Endothelial cell of umbilical vein (primary cell): Measurements from ENCODE around the gene SART1. TPM values are rescaled to one million over a fixed set of nuclear protein-coding genes. Genes with fewer than 3 reads are reported as not detected.
"Not testable (repeated sequence)": the region's sequence is repeated elsewhere in the genome, so short reads cannot be mapped to it uniquely, and the experiment has no call there.

Experiments used
- BruUV-seq: library from RNA; stranded (reverse); fragments of 400-500 nt; replicated peaks from 2 replicates; lab custom pipeline; 2021; lab: Mats Ljungman, UMichigan
- CTCF ChIA-PET: fragments of 300-600, 350-600 bp; sonication (Branson Sonifier 250); formaldehyde crosslinking; loops from one replicate; lab custom pipeline; 2021; ENCODE audit warnings: antibody characterized with exemption, inconsistent platforms; lab: Charles Lee
- POLR2A ChIA-PET: fragments of 300-600, 350-600 bp; sonication (Branson Sonifier 250); formaldehyde crosslinking; loops from one replicate; lab custom pipeline; 2021; ENCODE audit warnings: antibody characterized with exemption, inconsistent platforms; lab: Charles Lee
- DNase-seq: peaks from one replicate; pipeline ENCODE4 v3.0.0-alpha.2; 2011; ENCODE audit warnings: low read depth, low spot score
- FAIRE-seq: peaks from 2 replicates; lab custom pipeline; 2011; peaks lifted over from hg19 to GRCh38; lab: Jason Lieb, UNC
- H2AFZ ChIP-seq: 2 replicates; pipeline ENCODE4 v1.6.0; 2012; ENCODE audit warnings: low read depth, low read length, control low read depth, inconsistent platforms
- H3K27ac ChIP-seq: 2 replicates; pipeline ENCODE4 v1.5.1; 2011; ENCODE audit warnings: low read depth, mild to moderate bottlenecking, control low read depth, low read length, moderate library complexity; ENCODE audit not compliant: insufficient read depth
- H3K27me3 ChIP-seq, 2 experiments: 2 replicates each; pipeline versions ENCODE4 v1.6.0 to v1.6.1; 2011; ENCODE audit warnings: low read length in 2 of 2, mixed read lengths in 1 of 2; ENCODE audit not compliant: control insufficient read depth in 2 of 2, insufficient read depth in 2 of 2
- H3K36me3 ChIP-seq, 2 experiments: 2 replicates in 1 of 2; 3 replicates in 1 of 2; pipeline ENCODE4 v1.5.1; 2011; ENCODE audit warnings: low read length in 2 of 2, mild to moderate bottlenecking in 1 of 2, moderate library complexity in 1 of 2; ENCODE audit not compliant: control insufficient read depth in 2 of 2, insufficient read depth in 2 of 2; ENCODE audit errors: extremely low read depth in 1 of 2
- H3K4me1 ChIP-seq: 3 replicates; pipeline ENCODE4 v1.5.1; 2011; ENCODE audit warnings: mild to moderate bottlenecking, low read length; ENCODE audit not compliant: control insufficient read depth, insufficient read depth; ENCODE audit errors: extremely low read depth
- H3K4me2 ChIP-seq: 2 replicates; pipeline ENCODE4 v1.6.1; 2011; ENCODE audit warnings: low read length, control low read depth, mixed read lengths; ENCODE audit not compliant: insufficient read depth
- H3K4me3 ChIP-seq, 3 experiments: fragments of 200-600 bp in 1 of 3; sonication (generic), shearing (Covaris generic) in 1 of 3; replicated peaks in 1 of 3; 2 replicates each; pipeline ENCODE4 v1.5.1; 2011 to 2016; ENCODE audit warnings: control low read depth in 3 of 3, low read length in 3 of 3, mild to moderate bottlenecking in 2 of 3, inconsistent platforms in 1 of 3, low read depth in 1 of 3, moderate library complexity in 1 of 3; ENCODE audit not compliant: insufficient read depth in 1 of 3
- H3K79me2 ChIP-seq: 2 replicates; pipeline ENCODE4 v1.6.0; 2012; ENCODE audit warnings: low read length, inconsistent platforms; ENCODE audit not compliant: control insufficient read depth, insufficient read depth
- H3K9ac ChIP-seq: replicated peaks from 2 replicates; pipeline ENCODE3; 2011; ENCODE audit warnings: low read length, control low read depth; ENCODE audit not compliant: insufficient read depth; ENCODE audit errors: extremely low read depth
- H3K9me1 ChIP-seq: replicated peaks from 3 replicates; pipeline ENCODE4 v1.6.0; 2011; ENCODE audit warnings: mild to moderate bottlenecking, low read length; ENCODE audit not compliant: control insufficient read depth, insufficient read depth; ENCODE audit errors: extremely low read depth
- H3K9me3 ChIP-seq: replicated peaks from 2 replicates; pipeline ENCODE4 v1.5.1; 2012; ENCODE audit warnings: low read length, inconsistent platforms; ENCODE audit not compliant: control insufficient read depth, insufficient read depth
- H4K20me1 ChIP-seq: replicated peaks from 2 replicates; pipeline ENCODE3; 2011; ENCODE audit warnings: mild to moderate bottlenecking, low read length; ENCODE audit not compliant: control insufficient read depth, insufficient read depth; ENCODE audit errors: extremely low read depth
- CTCF ChIP-seq, 2 donors: IDR thresholded peaks; 1 replicate in 1 of 2; 2 replicates in 1 of 2; pipeline ENCODE4 v1.5.1; 2011; ENCODE audit warnings: low read length in 2 of 2, mild to moderate bottlenecking in 2 of 2, moderate library complexity in 2 of 2, control low read depth in 1 of 2, inconsistent platforms in 1 of 2, low read depth in 1 of 2; ENCODE audit not compliant: insufficient read depth in 1 of 2; ENCODE audit errors: extremely low read depth in 1 of 2
- EZH2 ChIP-seq: IDR thresholded peaks from 2 replicates; pipeline ENCODE4 v1.6.1; 2012; ENCODE audit warnings: borderline replicate concordance, low read depth, mild to moderate bottlenecking, moderate library complexity, low read length, inconsistent platforms; ENCODE audit not compliant: severe bottlenecking
- FOS ChIP-seq: IDR thresholded peaks from 2 replicates; pipeline ENCODE4 v1.6.1; 2011; ENCODE audit warnings: mild to moderate bottlenecking, low read length, moderate library complexity, borderline replicate concordance; ENCODE audit not compliant: insufficient read depth
- MAX ChIP-seq: IDR thresholded peaks from 2 replicates; pipeline ENCODE4 v1.6.1; 2011; ENCODE audit not compliant: insufficient read depth, insufficient read length
- MYC ChIP-seq: IDR thresholded peaks from one replicate; pipeline ENCODE4 v1.6.1; 2011; ENCODE audit warnings: mild to moderate bottlenecking, low read depth, low read length
- POLR2AphosphoS5 ChIP-seq: IDR thresholded peaks from 2 replicates; pipeline ENCODE4 v1.6.1; 2012; ENCODE audit warnings: low read depth, mild to moderate bottlenecking, control low read depth, low read length, moderate library complexity; ENCODE audit not compliant: insufficient read depth
- dilution Hi-C: fragments of 300-500 bp; cut with MboI; formaldehyde crosslinking; loops from one replicate; pipeline ENCODE4 v1.15.0; 2019; ENCODE audit warnings: low sequenced_read_pairs; ENCODE audit not compliant: extremely low pct_ligation_motif_present
- intact Hi-C: fragments of 100-400 bp; cut with micrococcal nuclease; formaldehyde crosslinking; loops from one replicate; pipeline ENCODE4 v1.10.0; 2022
- polyA plus RNA-seq, 4 experiments: library from polyadenylated mRNA; depleted of rRNA in 3 of 4; stranded (reverse) in 3 of 4; unstranded in 1 of 4; fragments of >200 nt; gene quantifications; 2 replicates each; pipeline versions ENCODE4 v1.2.1 to v1.2.3, GENCODE V29; 2011 to 2012; ENCODE audit warnings: missing spikeins in 1 of 4
- total RNA-seq: library from RNA; stranded (reverse); gene quantifications from 2 replicates; pipeline ENCODE4 v1.2.3, GENCODE V29; 2021

Gene SART1
- total and polyA plus RNA-seq, 2 donors (not counting 3 experiments of a cell fraction or from before 2014, with no cell fraction given): 21.8 to 62.7 TPM

DNA sequence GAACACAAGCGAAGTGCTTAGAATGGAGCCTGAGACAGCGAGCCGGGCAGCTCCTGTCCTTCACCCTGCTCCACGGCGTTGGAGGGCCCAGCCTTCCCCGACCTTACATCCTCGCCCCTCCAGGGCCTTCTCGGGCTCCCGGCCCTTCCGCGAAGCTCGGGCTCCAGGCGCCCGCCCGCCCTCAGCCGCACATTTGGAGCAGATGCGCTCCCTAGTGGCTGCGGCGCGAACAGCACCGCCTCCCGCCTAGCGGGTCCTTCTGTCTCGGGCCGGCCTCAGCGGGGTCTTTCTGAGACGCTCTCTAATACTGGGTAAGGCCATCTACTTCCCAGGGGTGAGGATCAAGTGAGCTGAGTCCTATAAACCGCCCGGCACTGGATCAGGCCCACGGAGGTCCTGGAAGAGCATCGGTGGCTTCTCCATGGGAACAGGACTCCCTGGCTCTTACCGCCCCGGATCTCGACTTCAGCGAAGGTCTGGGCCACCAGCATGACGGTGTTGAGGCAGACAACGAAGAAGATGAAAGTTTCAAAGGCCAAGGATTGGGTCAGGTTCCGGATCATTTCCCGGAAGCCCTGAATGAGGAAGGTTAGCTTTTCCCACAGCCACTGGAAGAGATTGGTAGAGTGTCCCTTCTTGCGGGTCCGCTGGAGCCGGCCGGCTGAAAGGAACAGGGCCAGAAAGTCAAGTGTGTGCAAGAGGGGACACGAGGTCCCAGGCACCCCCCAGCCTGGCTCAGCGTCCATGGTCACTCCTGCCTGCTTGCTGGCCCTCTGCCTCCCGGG is 61.1 kb downstream of the SART1 start:
- Histone ChIP-seq H2AFZ (peak overlapping the region; percentile 49), H3K4me1 (peaks cover 17% of the 10 kb centered on the region), H3K27me3 (no peaks in the 10 kb centered on the region), H3K27ac (no peak overlapping the region), H3K79me2 (no peaks in the 10 kb centered on the region), H3K36me3 (no peaks in the 10 kb centered on the region), H3K4me2 (peak overlapping the region; percentile 4), H3K9me1 (no peaks in the 10 kb centered on the region), H3K9me3 (no peaks in the 10 kb centered on the region), H3K4me3 (no peak overlapping the region), H4K20me1 (no peaks in the 10 kb centered on the region), H3K9ac (no peak overlapping the region)
- ChIA-PET POLR2A (interaction anchor here (1.1 kb wide), 1 partner anchor 20 kb away, joined by 5 read pairs; the partner anchor contains the start of genes BANF1 and EIF1AD), CTCF (interaction anchor here (0.6 to 2.4 kb wide), 28 partner anchors 9 to 385 kb away, joined by 3 to 37 read pairs (median 6); partner anchors contain the start of genes BANF1, CCDC85B, CST6 and EIF1AD)
- dilution Hi-C loops: no loop called here
- BruUV-seq: no TSS peak
- FAIRE-seq: peak; percentile 85
- TF ChIP-seq MAX: no peak
- TF ChIP-seq FOS: no peak
- peak; percentile 97 to 98 for TF ChIP-seq CTCF (IDR thresholded peaks at IDR 0.05; ENCODE audit: extremely low read depth in 1 of 2, insufficient read depth in 1 of 2, low read depth in 1 of 2, low read length in 2 of 2)
- peak; percentile 59 for TF ChIP-seq POLR2AphosphoS5
- no peak for TF ChIP-seq MYC
- TF ChIP-seq EZH2: no peak
- intact Hi-C loops: loop anchor here (1.0 kb wide), 2 partner anchors 23 to 33 kb away; no protein-coding TSS in a partner anchor
- peak; percentile 67 for DNase-seq

DNA sequence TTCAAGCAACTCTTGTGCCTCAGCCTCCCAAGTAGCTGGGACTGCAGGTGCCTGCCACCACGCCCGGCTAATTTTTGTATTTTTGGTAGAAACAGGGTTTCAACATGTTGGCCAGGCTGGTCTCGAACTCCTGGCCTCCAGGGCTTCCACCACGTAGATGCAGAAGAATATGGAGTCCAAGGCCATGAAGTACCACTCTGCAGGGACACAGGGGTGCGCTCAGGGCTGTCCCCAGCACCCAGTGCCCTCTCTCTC is 61.6 kb downstream of the SART1 start:
- H3K27ac ChIP-seq, POLR2A ChIA-PET, H3K4me2 ChIP-seq, H3K27me3 ChIP-seq, H3K9me3 ChIP-seq, H3K36me3 ChIP-seq, FAIRE-seq, H3K4me3 ChIP-seq, H3K79me2 ChIP-seq, H2AFZ ChIP-seq, H3K9ac ChIP-seq, BruUV-seq, dilution Hi-C loops, H3K9me1 ChIP-seq, H4K20me1 ChIP-seq, DNase-seq, intact Hi-C loops: not testable (repeated sequence)
- CTCF ChIA-PET: interaction anchor here (1.2 to 2.4 kb wide), 10 partner anchors 15 to 139 kb away, joined by 3 to 37 read pairs (median 14); partner anchors contain the start of genes BANF1, CCDC85B, EIF1AD and FIBP
- peaks cover 17% of the 10 kb centered on the region for H3K4me1 ChIP-seq
